NCI-H748 (cell line): Measurements from ENCODE around the gene ZNF410.

Source experiments
- DNase-seq: peaks from one replicate; lab custom pipeline; 2025; ENCODE audit not compliant: unreplicated experiment; lab: John Stamatoyannopoulos, UW

The ZNF410 gene

GRCh38 chr14:73949752-73950734 is 63.4 kb downstream of the ZNF410 start, which contains the start of the genes COQ6 and FAM161B:
Gene COQ6 (plus strand): TSS chr14:73950302. CDS start chr14:73950333, 31 bp downstream.
Gene FAM161B (minus strand): TSS chr14:73950094. CDS start chr14:73950026, 68 bp downstream.
- DNase-seq = peak; percentile 98

DNA sequence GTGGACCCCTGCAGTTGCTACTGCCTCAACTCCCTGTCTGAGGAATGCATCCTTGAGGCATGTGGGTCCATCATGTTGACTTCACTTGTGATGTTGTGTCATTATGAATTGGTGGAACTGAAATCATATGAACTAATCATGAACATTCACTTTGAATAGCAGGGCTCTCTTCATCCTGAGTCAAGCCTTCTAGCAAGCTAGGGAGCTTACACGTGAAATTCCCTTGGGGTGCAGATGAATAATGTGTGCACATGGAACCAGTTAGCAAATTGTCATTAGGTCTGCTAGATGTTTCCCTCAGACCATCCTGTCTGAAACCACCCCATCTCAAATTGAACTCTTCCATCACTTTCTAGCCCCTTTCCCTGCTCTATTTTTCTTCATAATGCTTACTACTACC is 67.1 kb downstream of the ZNF410 start:
- no peak for DNase-seq

- no peak for DNase-seq
These were observed 69.0 kb downstream of the ZNF410 start for GRCh38 chr14:73955674-73956073.

DNA sequence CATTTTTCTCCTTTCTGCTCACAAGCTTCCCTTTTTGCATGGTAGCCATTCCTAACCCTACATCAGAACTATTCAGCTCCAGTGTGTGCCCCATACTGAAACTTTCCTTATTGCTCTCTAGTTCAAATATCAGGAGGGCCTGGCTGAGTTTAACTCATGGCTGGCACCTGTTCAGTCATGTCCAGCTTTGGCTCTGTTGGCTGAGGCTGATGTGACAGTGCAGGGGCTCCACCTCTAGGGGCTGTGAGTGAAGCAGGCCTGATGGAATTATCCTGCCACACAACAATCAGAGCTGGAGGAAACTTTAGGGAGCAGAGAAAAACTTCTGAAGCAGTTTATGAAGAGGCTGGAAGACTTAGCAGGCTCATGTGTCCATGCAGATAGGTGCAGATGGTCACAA is 71.9 kb downstream of the ZNF410 start:
- no peak for DNase-seq

DNA sequence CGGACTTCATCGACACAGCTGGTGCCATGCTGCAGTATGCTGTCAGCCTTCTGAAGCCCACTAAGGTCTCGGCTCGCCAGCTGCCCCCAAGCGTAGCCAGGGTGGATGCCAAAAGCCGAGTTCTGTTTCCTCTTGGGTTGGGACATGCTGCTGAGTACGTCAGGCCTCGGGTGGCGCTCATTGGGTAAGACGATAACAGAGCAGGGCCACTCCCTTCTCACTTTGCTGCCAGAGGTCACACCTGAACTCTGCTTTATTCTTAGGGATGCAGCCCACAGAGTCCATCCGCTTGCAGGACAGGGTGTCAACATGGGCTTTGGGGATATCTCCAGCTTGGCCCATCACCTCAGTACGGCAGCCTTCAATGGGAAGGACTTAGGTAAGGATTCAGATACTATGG is 74.5 kb downstream of the ZNF410 start:
- no peak for DNase-seq

DNA sequence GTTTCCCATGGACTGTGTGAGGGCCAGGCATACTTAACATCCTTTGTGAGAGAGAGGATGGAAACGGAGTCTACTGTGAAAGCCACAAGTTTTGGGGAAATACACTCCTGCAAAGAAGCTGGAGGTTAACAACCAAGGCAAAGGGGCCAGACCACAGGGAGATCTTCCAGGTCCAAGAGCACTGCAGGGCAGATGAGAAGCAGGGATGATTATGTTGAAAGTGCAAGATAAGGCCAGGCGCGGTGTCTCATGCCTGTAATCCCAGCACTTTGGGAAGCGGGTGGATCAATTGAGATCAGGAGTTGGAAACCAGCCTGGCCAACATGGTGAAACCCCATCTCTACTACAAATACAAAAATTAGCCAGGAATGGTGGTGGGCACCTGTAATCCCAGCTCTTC is 78.6 kb downstream of the ZNF410 start:
- DNase-seq = no peak

- no peak for DNase-seq
These were observed 82.2 kb downstream of the ZNF410 start for GRCh38 chr14:73968885-73969284.

DNA sequence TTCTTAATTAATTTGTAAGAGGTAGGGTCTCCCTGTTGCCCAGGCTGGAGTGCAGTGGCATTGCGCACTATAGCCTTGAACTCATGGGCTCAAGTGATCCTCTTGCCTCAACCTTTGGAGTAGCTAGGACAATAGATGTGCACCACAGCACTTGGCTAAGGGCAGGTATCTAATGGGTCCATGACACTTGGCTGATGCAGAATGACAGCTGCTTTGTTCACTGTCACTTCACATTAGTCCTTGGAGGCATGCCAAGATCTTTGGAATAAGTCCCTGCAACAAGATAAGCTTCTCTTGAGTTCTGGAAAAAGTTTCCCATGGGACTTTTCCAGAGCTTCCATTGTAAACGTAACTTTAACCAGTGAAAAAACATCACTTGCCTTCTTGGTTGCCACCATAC is 86.8 kb downstream of the ZNF410 start:
- peak; percentile 7 for DNase-seq

DNA sequence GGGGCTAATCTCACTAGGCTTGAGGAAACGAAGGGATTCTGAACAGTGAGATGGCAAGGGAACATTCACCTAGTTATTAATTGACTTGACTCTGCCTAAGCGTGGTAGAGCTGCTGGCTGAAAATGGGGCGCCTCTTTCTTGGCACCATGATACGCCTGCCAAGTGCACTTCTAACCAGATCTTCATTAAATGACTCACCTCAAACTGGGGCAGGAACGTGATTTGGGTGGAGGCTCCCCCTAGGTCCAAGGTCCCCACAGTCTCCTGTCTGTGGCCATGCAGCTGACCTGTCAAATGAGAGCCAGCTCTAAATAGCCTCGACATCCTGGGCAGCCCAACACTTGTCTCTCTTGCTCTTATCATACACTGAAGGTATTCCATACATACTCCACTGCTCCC is 89.5 kb downstream of the ZNF410 start:
- DNase-seq = no peak

DNA sequence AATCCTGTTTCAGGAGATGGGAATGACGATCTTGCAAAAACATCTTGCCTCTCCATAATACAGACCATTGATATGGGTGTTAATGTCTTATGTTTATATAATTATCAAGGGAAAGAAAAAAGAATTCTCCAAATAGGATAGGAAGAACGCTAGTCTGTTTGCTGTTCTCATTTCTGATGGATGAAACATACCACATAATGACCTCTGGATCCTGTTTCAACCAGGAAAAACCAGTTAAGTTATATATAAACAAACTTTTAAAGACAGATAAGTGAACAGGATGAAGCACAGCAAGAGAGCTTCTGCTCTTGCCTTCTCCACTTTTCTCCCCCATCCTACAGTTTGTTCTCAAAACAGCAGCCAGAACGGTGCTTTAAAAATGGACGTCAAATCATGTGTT is 91.2 kb downstream of the ZNF410 start:
- DNase-seq = no peak
